ENCODE data around the gene XIRP1.
A peak's percentile ranks its signal among the peaks of the same experiment; 100 is the strongest.

Gene XIRP1

DNA sequence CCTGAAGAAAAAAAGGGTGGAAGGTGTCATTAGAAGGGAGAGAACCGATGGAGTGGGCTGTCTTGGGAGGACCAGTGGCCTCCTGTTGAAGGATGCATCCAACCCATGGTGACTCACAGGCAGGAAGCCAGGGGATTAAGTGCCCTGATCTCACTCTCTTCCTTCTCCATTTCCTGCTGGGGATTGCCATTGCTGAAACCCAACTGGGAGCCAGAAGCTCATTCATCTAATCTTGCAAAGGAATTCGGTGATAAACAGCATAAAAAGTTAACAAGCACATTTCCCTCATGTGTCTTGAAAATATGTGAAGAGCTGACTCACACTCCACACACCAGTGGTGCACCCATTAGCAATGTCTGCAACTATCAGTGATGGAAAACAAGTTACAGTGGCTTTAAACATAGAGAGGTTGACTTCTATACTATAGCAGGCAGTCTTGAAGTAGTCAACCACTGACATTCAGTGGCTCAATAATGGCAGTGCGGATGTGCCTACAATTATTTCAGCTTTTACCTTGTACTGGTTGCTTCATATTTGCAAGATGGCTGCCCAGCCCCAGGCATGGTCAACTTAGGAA is 26.2 kb downstream of the XIRP1 start:
- no peak for DNase-seq

DNA sequence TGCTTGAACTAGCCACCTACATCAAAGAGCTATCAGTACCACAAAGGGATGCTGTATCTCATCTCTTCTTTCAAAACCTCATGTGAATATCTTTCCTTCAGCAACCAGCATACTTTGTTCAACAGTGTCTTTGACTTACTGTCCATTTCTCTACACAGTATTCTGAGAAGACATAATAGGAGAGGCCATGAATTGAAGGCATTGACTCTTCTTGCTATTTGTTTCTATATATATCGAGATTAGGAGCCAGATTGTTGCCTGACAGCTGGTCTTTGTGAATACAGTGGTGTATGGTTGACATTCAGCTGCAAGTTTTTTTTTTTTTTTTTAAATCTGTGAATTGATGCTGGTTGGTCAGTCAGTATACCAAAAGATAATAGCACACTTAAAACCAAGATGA is 26.9 kb downstream of the XIRP1 start:
- DNase-seq = no peak

DNA sequence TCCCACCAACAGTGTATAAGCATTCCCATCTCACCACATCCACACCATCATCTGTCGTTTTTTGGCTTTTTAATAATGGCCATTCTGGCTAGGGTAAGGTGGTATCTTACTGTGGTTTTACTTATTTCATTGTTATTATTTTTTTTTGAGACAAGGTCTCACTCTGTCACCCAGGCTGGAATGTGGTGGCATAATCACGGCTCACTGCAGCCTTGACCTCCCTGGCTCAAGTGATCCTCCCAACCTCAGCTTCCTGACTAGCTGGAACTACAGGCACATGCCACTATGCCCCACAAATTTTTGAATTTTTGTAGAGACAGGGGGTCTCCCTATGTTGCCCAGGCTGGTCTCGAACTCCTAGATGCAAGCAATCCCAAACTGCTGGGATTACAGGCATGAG is 28.0 kb downstream of the XIRP1 start:
- no peak for DNase-seq

- DNase-seq = no peak
Observed at GRCh38 chr3:39158148-39158715, 34.2 kb downstream of the XIRP1 start.

GRCh38 chr3:39157359-39157758 is 35.0 kb downstream of the XIRP1 start:
- DNase-seq = no peak

GRCh38 chr3:39156421-39156820 is 36.0 kb downstream of the XIRP1 start:
- DNase-seq = no peak

GRCh38 chr3:39154280-39155021 is 37.9 kb downstream of the XIRP1 start:
- DNase-seq = no peak

GRCh38 chr3:39153977-39154279 is 38.5 kb downstream of the XIRP1 start:
- no peak for DNase-seq

DNA sequence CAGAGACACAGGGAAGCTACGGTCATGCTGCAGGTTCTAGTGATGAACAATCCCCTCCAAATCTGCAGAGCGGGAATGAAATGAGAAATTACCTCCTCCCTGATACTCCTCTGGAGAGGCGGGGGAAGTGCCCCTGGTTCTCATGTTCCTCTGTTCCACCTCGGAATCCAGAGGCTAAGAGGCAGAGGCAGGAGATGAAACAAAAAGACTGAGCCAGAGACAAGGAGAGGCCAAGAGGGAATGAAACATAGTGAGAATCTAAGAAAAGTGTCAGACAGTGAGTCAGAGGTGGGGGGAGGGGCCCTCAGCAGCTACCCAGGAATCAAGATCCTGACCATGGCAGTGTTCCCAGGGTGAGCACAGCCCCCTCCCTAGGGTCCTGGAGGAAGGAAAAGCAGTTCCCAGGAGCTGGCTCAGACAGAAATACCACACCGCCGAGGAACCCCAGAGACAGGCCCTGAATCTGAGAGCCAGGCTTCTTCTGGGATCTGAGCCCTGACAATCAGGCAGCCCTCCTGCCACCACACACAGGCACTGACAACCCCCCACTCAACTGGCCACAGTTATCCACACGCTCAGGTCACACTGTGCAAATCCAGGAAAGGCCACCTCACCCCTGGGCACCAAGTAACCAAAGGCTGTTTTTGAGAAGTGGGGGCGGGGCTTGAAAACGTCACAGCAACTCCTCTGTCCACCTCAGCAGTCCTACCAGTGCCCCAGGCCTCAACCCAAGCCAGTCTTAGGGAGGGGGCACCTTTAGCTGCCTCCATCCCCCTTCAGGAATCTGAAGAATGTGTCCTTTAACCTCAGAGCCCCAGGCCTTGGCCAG is 41.4 kb downstream of the XIRP1 start:
- peak; percentile 55 for DNase-seq

- DNase-seq = no peak
Observed at GRCh38 chr3:39150148-39150802, 42.1 kb downstream of the XIRP1 start.

GRCh38 chr3:39149498-39150147 is 42.8 kb downstream of the XIRP1 start:
- DNase-seq = no peak

DNA sequence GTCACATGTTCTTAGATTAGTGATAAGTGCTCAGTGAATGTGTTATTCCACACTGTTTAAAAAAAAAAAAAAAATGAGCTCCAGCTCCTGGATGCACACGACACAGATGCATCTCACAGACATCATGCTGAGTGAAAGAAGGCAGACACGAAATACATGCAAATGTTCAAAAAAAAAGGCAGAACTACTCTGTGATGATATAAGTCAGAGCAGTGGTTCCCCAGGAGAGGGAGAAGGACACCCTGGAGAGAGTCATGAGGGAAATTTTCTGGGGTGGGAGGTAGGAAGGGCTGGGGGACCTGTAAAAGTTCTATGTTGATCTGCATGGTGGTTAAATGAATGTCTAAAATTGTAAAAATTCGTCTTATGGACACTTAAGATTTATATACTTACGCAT is 43.3 kb downstream of the XIRP1 start:
- no peak for DNase-seq

DNA sequence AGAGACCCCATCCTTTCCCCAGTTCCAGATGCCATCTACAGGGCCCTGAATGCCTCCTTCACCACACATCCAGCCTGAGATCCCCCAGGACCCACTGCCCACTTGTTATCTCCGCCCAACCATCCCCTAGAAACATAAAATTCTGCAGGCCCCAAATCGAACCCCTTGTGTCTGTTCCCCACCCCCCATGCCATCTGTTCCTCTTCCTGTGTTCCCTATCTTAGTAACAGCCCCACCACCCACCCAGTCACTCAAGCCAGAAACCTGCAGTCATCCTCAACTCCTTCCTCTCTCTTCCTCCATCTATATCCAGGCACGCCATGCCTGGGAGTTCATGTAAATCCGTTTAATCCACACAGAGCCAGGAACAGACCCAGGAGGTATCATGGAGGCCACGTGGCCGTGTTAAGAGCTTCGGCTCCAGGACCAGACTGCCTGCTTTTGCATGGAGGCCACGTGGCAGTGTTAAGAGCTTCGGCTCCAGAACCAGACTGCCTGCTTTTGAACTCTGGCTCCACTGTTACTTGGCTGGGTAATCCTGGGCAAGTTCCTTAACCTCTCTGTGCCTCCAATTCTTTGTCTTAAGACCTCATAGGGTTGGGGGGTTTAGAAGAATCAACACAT is 43.8 kb downstream of the XIRP1 start:
- DNase-seq = no peak

- no peak for DNase-seq
Observed at GRCh38 chr3:39147711-39148434, 44.5 kb downstream of the XIRP1 start.

- DNase-seq = peak; percentile 59
Observed at GRCh38 chr3:39146611-39147591, 45.5 kb downstream of the XIRP1 start.

- no peak for DNase-seq
Observed at GRCh38 chr3:39146083-39146501, 46.3 kb downstream of the XIRP1 start.

DNA sequence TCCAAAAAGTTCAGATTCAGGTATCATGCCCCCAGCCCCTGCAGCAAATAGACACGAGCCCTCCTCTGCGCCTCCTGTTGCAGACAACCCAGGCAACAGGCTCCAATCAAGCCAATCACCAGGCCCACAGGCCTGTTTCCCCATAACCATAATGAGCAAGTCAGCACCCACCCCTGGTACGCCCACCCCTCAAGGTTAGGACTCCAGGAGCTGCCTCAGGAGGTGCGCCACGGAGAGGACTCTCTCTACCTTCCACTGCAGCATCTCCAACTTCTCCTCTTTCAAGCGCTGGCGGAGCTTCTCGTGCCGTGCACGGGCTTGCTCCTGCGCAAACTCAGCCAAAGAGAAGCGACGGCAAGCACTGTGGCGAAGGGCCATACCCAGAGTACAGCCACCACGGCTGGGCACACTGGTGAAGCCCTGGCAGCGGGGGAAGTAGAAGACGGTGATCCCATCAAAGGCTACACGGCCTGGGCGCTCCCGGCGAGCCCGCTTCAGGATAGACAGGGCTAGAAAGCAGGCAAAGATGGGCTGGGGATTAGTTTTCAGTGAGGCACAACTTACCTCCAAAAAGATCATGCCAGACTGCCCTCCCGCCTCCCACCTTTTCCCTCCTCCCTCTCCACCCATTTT is 47.5 kb downstream of the XIRP1 start:
- no peak for DNase-seq

- no peak for DNase-seq
Observed at GRCh38 chr3:39144095-39144747, 48.2 kb downstream of the XIRP1 start.
